ENCODE measurements around the gene DGKB.

The DGKB gene

GRCh38 chr7:14828053-14828452 lies 74.5 kb downstream of the DGKB start:
- no peaks in the 10 kb centered on the region for H3K4me1 ChIP-seq (ENCODE audit: insufficient read depth, insufficient read length)
- H3K4me3 ChIP-seq (ENCODE audit: insufficient read length, low read depth), result no peak overlapping the region
- no peaks in the 10 kb centered on the region for H3K27me3 ChIP-seq (ENCODE audit: insufficient read depth, insufficient read length)
- TF ChIP-seq ZNF274 (IDR thresholded peaks at IDR 0.05; ENCODE audit: low read depth, low read length), result no peak
- TF ChIP-seq YY1 (IDR thresholded peaks at IDR 0.05; ENCODE audit: insufficient read depth, insufficient read length), result no peak
- TF ChIP-seq SUZ12 (IDR thresholded peaks at IDR 0.05; ENCODE audit: extremely low read depth, insufficient read depth, insufficient read length), result no peak
- no peak overlapping the region for H3K9ac ChIP-seq (ENCODE audit: insufficient read length, low read depth)
- DNase-seq (ENCODE audit: low read depth, low spot score), result no peak
- no peaks in the 10 kb centered on the region for H3K9me3 ChIP-seq (ENCODE audit: insufficient read depth, low read length)
- H3K36me3 ChIP-seq (ENCODE audit: insufficient read depth, insufficient read length, low read length), result no peaks in the 10 kb centered on the region

GRCh38 chr7:14826426-14826825 lies 76.1 kb downstream of the DGKB start:
- H3K4me1 ChIP-seq (ENCODE audit: insufficient read depth, insufficient read length), result no peaks in the 10 kb centered on the region
- H3K9me3 ChIP-seq (ENCODE audit: insufficient read depth, low read length), result no peaks in the 10 kb centered on the region
- H3K27me3 ChIP-seq (ENCODE audit: insufficient read depth, insufficient read length), result no peaks in the 10 kb centered on the region
- no peak overlapping the region for H3K9ac ChIP-seq (ENCODE audit: insufficient read length, low read depth)
- TF ChIP-seq SUZ12 (IDR thresholded peaks at IDR 0.05; ENCODE audit: extremely low read depth, insufficient read depth, insufficient read length) (no peak), YY1 (IDR thresholded peaks at IDR 0.05; ENCODE audit: insufficient read depth, insufficient read length) (no peak), ZNF274 (IDR thresholded peaks at IDR 0.05; ENCODE audit: low read depth, low read length) (no peak)
- no peak overlapping the region for H3K4me3 ChIP-seq (ENCODE audit: insufficient read length, low read depth)
- H3K36me3 ChIP-seq (ENCODE audit: insufficient read depth, insufficient read length, low read length), result no peaks in the 10 kb centered on the region
- no peak for DNase-seq (ENCODE audit: low read depth, low spot score)

GRCh38 chr7:14825912-14826311 lies 76.6 kb downstream of the DGKB start:
- Histone ChIP-seq H3K9me3 (ENCODE audit: insufficient read depth, low read length) (no peaks in the 10 kb centered on the region), H3K4me3 (ENCODE audit: insufficient read length, low read depth) (no peak overlapping the region), H3K36me3 (ENCODE audit: insufficient read depth, insufficient read length, low read length) (no peaks in the 10 kb centered on the region), H3K9ac (ENCODE audit: insufficient read length, low read depth) (no peak overlapping the region), H3K4me1 (ENCODE audit: insufficient read depth, insufficient read length) (no peaks in the 10 kb centered on the region), H3K27me3 (ENCODE audit: insufficient read depth, insufficient read length) (no peaks in the 10 kb centered on the region)
- TF ChIP-seq SUZ12 (IDR thresholded peaks at IDR 0.05; ENCODE audit: extremely low read depth, insufficient read depth, insufficient read length) (no peak), ZNF274 (IDR thresholded peaks at IDR 0.05; ENCODE audit: low read depth, low read length) (no peak), YY1 (IDR thresholded peaks at IDR 0.05; ENCODE audit: insufficient read depth, insufficient read length) (no peak)
- DNase-seq (ENCODE audit: low read depth, low spot score), result no peak

- no peaks in the 10 kb centered on the region for H3K4me1 ChIP-seq (ENCODE audit: insufficient read depth, insufficient read length)
- H3K27me3 ChIP-seq (ENCODE audit: insufficient read depth, insufficient read length), result no peaks in the 10 kb centered on the region
- no peaks in the 10 kb centered on the region for H3K9me3 ChIP-seq (ENCODE audit: insufficient read depth, low read length)
- no peak for TF ChIP-seq SUZ12 (IDR thresholded peaks at IDR 0.05; ENCODE audit: extremely low read depth, insufficient read depth, insufficient read length)
- TF ChIP-seq ZNF274 (IDR thresholded peaks at IDR 0.05; ENCODE audit: low read depth, low read length), result no peak
- no peak for TF ChIP-seq YY1 (IDR thresholded peaks at IDR 0.05; ENCODE audit: insufficient read depth, insufficient read length)
- no peak overlapping the region for H3K4me3 ChIP-seq (ENCODE audit: insufficient read length, low read depth)
- no peak for DNase-seq (ENCODE audit: low read depth, low spot score)
- H3K36me3 ChIP-seq (ENCODE audit: insufficient read depth, insufficient read length, low read length), result no peaks in the 10 kb centered on the region
- no peak overlapping the region for H3K9ac ChIP-seq (ENCODE audit: insufficient read length, low read depth)
Measured at GRCh38 chr7:14822481-14822854, 80.1 kb downstream of the DGKB start.

DNA sequence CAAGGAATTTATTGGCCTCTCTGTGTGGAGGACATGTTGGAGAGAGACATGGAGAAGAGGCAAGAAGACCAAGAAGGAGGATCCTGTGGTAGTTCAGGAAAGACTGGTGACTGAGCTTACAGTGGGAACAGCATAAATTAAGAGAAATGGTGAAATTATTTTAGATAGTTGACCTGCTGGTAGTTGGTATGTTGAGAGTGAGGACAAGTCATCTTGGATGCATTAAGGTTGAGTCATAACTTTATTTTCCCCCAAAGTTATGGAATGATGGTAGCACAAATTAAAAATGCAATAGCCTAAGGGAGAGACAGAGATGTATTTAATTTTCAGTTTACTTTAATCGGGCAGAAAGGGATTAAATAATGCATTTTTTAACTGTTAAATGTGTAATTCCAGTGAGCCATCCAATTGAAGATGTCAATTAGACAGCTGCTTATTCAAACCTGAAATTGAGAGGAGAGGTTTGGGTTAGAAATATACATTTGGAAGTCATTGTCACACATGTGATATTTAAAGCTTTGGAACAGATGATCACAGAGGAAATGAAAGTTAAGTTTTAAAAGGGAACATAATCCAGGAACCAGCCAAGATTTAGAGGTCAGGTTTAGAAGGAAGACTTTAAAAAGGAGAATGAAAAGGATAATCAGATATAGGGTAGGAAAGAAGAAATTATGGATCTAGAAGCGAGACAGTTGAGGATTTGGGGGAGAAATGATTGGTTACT lies 80.6 kb downstream of the DGKB start:
- no peaks in the 10 kb centered on the region for H3K27me3 ChIP-seq (ENCODE audit: insufficient read depth, insufficient read length)
- DNase-seq (ENCODE audit: low read depth, low spot score), result no peak
- no peaks in the 10 kb centered on the region for H3K9me3 ChIP-seq (ENCODE audit: insufficient read depth, low read length)
- no peaks in the 10 kb centered on the region for H3K36me3 ChIP-seq (ENCODE audit: insufficient read depth, insufficient read length, low read length)
- TF ChIP-seq YY1 (IDR thresholded peaks at IDR 0.05; ENCODE audit: insufficient read depth, insufficient read length), result no peak
- no peak for TF ChIP-seq SUZ12 (IDR thresholded peaks at IDR 0.05; ENCODE audit: extremely low read depth, insufficient read depth, insufficient read length)
- TF ChIP-seq ZNF274 (IDR thresholded peaks at IDR 0.05; ENCODE audit: low read depth, low read length), result no peak
- H3K4me1 ChIP-seq (ENCODE audit: insufficient read depth, insufficient read length), result no peaks in the 10 kb centered on the region
- no peak overlapping the region for H3K4me3 ChIP-seq (ENCODE audit: insufficient read length, low read depth)
- no peak overlapping the region for H3K9ac ChIP-seq (ENCODE audit: insufficient read length, low read depth)

GRCh38 chr7:14818871-14819270 lies 83.7 kb downstream of the DGKB start:
- no peak for DNase-seq (ENCODE audit: low read depth, low spot score)
- no peak overlapping the region for H3K9ac ChIP-seq (ENCODE audit: insufficient read length, low read depth)
- H3K36me3 ChIP-seq (ENCODE audit: insufficient read depth, insufficient read length, low read length), result no peaks in the 10 kb centered on the region
- TF ChIP-seq ZNF274 (IDR thresholded peaks at IDR 0.05; ENCODE audit: low read depth, low read length) (no peak), SUZ12 (IDR thresholded peaks at IDR 0.05; ENCODE audit: extremely low read depth, insufficient read depth, insufficient read length) (no peak), YY1 (IDR thresholded peaks at IDR 0.05; ENCODE audit: insufficient read depth, insufficient read length) (no peak)
- H3K27me3 ChIP-seq (ENCODE audit: insufficient read depth, insufficient read length), result no peaks in the 10 kb centered on the region
- no peaks in the 10 kb centered on the region for H3K4me1 ChIP-seq (ENCODE audit: insufficient read depth, insufficient read length)
- H3K4me3 ChIP-seq (ENCODE audit: insufficient read length, low read depth), result no peak overlapping the region
- H3K9me3 ChIP-seq (ENCODE audit: insufficient read depth, low read length), result no peaks in the 10 kb centered on the region

GRCh38 chr7:14817829-14818614 lies 84.5 kb downstream of the DGKB start:
- no peak for DNase-seq (ENCODE audit: low read depth, low spot score)
- Histone ChIP-seq H3K36me3 (ENCODE audit: insufficient read depth, insufficient read length, low read length) (no peaks in the 10 kb centered on the region), H3K4me3 (ENCODE audit: insufficient read length, low read depth) (no peak overlapping the region), H3K4me1 (ENCODE audit: insufficient read depth, insufficient read length) (no peaks in the 10 kb centered on the region), H3K27me3 (ENCODE audit: insufficient read depth, insufficient read length) (no peaks in the 10 kb centered on the region), H3K9ac (ENCODE audit: insufficient read length, low read depth) (no peak overlapping the region), H3K9me3 (ENCODE audit: insufficient read depth, low read length) (no peaks in the 10 kb centered on the region)
- no peak for TF ChIP-seq SUZ12 (IDR thresholded peaks at IDR 0.05; ENCODE audit: extremely low read depth, insufficient read depth, insufficient read length)
- TF ChIP-seq YY1 (IDR thresholded peaks at IDR 0.05; ENCODE audit: insufficient read depth, insufficient read length), result no peak
- no peak for TF ChIP-seq ZNF274 (IDR thresholded peaks at IDR 0.05; ENCODE audit: low read depth, low read length)

Measured in NT2/D1 (cell line).